Thyroid gland (tissue), 4 donors: ENCODE data around the gene IFNAR2. TPM values are rescaled to one million over a fixed set of nuclear protein-coding genes. Genes with fewer than 3 reads are reported as not detected.

Experiments used
- DNase-seq, 2 donors: peaks; one replicate each; pipeline ENCODE4 v3.0.0-alpha.2; 2019
- H3K27ac ChIP-seq, 3 donors: fragments of 200-600 bp; sonication (generic); 1 replicate in 2 of 3; 2 replicates in 1 of 3; pipeline ENCODE4 v1.5.1; 2016 to 2019; ENCODE audit warnings: mild to moderate bottlenecking in 1 of 3, moderate library complexity in 1 of 3
- H3K27me3 ChIP-seq: fragments of 200-600 bp; sonication (generic); one replicate; pipeline ENCODE4 v1.5.1; 2019
- H3K36me3 ChIP-seq, 2 donors: fragments of 200-600 bp; sonication (generic); one replicate each; pipeline ENCODE4 v1.5.1; 2016 to 2019
- H3K4me1 ChIP-seq, 2 donors: fragments of 200-600 bp; sonication (generic); one replicate each; pipeline ENCODE4 v1.5.1; 2017 to 2019
- H3K4me3 ChIP-seq, 3 donors: fragments of 200-600 bp; sonication (generic); replicated peaks in 1 of 3; 1 replicate in 2 of 3; 2 replicates in 1 of 3; pipeline ENCODE4 v1.5.1; 2016; ENCODE audit warnings: mild to moderate bottlenecking in 1 of 3
- H3K9me3 ChIP-seq: fragments of 200-600 bp; sonication (generic); one replicate; pipeline ENCODE4 v1.5.1; 2017
- POLR2A ChIP-seq, 2 donors: fragments of 450-650 bp; IDR thresholded peaks; one replicate each; pipeline ENCODE4 v1.6.1; 2017; ENCODE audit warnings: antibody characterized with exemption in 2 of 2, mild to moderate bottlenecking in 2 of 2, moderate library complexity in 1 of 2
- WGBS, 2 donors: methylation state at CpG; one replicate each; pipeline ENCODE4 v1.1.5; 2017; 5-methylcytosine and 5-hydroxymethylcytosine counted together
- intact Hi-C: fragments of 100-400 bp; cut with DNase I; formaldehyde crosslinking; loops from one replicate; pipeline ENCODE4 v1.15.1; 2023
- total RNA-seq, 4 donors: library from RNA; depleted of rRNA; stranded (reverse); fragments of >200 nt; gene quantifications; one replicate each; pipeline ENCODE4 v1.2.3, GENCODE V29; 2016
- TF ChIP-seq, protein P1 (sequence below), 6 experiments: fragments of 200-600 bp in 3 of 6; fragments of 450-650 bp in 3 of 6; sonication (generic) in 3 of 6; IDR thresholded peaks; one replicate each; pipeline ENCODE4 v1.5.1; 2016 to 2019; ENCODE audit warnings: antibody characterized with exemption in 6 of 6, mild to moderate bottlenecking in 2 of 6, inconsistent platforms in 1 of 6, moderate library complexity in 1 of 6

Gene IFNAR2
- total RNA-seq, 4 donors from 2014 or later, result 6.6 to 11.0 (median 7.8) TPM

DNA sequence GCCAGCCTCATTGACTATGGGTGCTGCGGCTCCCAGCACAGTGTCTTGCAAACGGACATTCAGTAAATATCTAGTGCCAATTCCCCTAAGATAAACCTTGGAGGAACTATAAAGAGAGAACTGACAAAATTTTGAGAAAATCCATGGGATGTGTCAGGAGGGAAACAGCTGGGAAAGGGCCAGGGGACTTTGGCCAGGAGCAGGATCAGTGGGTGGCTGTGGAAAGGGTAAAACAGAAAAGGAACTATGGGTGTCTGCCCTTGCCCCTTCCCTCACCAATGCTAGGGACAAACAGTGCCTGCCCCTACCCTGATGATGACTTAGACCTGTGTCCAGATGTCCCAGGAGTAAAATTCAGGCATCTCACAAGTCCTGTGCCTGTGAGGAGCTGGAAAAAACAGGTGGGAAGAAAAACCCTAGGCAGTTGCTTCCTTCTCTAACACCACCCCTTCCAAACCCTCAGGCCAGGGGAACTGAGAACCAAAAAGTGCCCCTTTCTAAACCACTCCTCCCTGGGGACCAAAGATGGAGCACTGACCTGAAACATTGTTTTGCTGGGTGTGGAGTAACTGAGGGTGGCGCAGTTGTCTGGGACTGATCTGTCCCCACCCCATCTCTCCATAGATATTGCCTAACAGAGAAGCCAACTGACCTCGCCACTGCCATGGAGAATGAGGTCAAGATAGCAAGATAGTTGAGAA, 22.1 kb upstream of the IFNAR2 start:
- Histone ChIP-seq H3K4me3 (no peak overlapping the region), H3K27me3 (no peaks in the 10 kb centered on the region), H3K4me1 (peaks cover 0 to 7% of the 10 kb centered on the region in 2 donors), H3K27ac (no peak overlapping the region), H3K36me3 (no peaks in the 10 kb centered on the region), H3K9me3 (no peaks in the 10 kb centered on the region)
- DNase-seq, result no peak
- TF ChIP-seq POLR2A (IDR thresholded peaks at IDR 0.05), result no peak
- TF ChIP-seq, protein P1, sequence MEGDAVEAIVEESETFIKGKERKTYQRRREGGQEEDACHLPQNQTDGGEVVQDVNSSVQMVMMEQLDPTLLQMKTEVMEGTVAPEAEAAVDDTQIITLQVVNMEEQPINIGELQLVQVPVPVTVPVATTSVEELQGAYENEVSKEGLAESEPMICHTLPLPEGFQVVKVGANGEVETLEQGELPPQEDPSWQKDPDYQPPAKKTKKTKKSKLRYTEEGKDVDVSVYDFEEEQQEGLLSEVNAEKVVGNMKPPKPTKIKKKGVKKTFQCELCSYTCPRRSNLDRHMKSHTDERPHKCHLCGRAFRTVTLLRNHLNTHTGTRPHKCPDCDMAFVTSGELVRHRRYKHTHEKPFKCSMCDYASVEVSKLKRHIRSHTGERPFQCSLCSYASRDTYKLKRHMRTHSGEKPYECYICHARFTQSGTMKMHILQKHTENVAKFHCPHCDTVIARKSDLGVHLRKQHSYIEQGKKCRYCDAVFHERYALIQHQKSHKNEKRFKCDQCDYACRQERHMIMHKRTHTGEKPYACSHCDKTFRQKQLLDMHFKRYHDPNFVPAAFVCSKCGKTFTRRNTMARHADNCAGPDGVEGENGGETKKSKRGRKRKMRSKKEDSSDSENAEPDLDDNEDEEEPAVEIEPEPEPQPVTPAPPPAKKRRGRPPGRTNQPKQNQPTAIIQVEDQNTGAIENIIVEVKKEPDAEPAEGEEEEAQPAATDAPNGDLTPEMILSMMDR (IDR thresholded peaks at IDR 0.05), result no peak
- WGBS, 2 donors, result 64 to 92% methylated on average over 4 of the region's 4 CpGs
- intact Hi-C loops, result loop anchor here (10.0 kb wide), 1 partner anchor 57 kb away; the partner anchor contains the start of gene IL10RB

DNA sequence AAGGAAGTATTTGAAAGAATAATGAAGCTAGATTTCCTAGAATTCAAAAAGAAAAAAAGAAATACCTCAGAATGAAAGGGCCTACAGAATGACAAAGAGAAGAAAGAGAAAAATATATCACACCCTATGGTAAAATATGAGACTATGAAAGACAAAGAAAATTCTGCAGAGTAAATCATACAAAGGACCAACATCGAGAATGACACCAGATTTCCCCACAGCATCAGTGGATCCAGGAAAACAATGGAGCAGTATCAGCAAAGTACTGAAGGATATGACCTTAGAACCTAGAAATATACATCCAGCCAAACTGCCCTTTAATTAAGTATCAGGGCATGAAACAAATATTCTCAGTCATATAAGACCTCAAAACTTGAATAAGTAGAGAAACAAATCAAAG, 21.2 kb upstream of the IFNAR2 start:
- Histone ChIP-seq H3K4me3 (no peak overlapping the region), H3K36me3 (no peaks in the 10 kb centered on the region), H3K9me3 (no peaks in the 10 kb centered on the region), H3K4me1 (peaks cover 0 to 2% of the 10 kb centered on the region in 2 donors), H3K27ac (no peak overlapping the region), H3K27me3 (no peaks in the 10 kb centered on the region)
- DNase-seq, result no peak
- TF ChIP-seq, protein P1 (IDR thresholded peaks at IDR 0.05), result no peak
- no peak for TF ChIP-seq POLR2A (IDR thresholded peaks at IDR 0.05)
- 45 to 95% methylated on average over 1 of the region's 1 CpG for WGBS, 2 donors
- intact Hi-C loops, result loop anchor here (10.0 kb wide), 1 partner anchor 56 kb away; the partner anchor contains the start of gene IL10RB

DNA sequence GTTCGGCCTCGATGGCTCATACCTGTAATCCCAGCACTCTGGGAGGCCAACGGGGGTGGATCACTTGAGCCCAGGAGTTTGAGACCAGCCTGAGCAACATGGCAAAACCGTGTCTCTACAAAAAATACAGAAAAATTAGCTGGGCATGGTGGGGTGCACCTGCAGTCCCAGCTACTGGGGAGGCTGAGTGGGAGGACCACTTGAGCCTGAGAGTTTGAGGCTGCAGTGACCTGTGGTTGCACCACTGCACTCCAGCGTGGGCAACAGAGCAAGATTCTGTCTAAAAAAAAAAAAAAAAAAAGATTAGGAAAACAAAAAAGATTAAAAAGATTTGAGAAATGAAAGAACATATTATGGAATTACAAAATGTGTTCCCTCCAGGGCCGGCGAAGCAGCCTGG, 18.4 kb upstream of the IFNAR2 start:
- intact Hi-C loops, result loop anchor here (5.0 kb wide), 1 partner anchor 156 kb away; no protein-coding TSS in a partner anchor
- H3K9me3 ChIP-seq, result no peaks in the 10 kb centered on the region
- no peaks in the 10 kb centered on the region for H3K4me1 ChIP-seq
- H3K27me3 ChIP-seq, result no peaks in the 10 kb centered on the region
- TF ChIP-seq, protein P1 (IDR thresholded peaks at IDR 0.05), result no peak
- no peak for TF ChIP-seq POLR2A (IDR thresholded peaks at IDR 0.05)
- H3K27ac ChIP-seq, result no peak overlapping the region
- WGBS, 2 donors, result 89 to 91% methylated on average over 7 of the region's 7 CpGs
- no peak for DNase-seq
- H3K36me3 ChIP-seq, result no peaks in the 10 kb centered on the region
- no peak overlapping the region for H3K4me3 ChIP-seq

DNA sequence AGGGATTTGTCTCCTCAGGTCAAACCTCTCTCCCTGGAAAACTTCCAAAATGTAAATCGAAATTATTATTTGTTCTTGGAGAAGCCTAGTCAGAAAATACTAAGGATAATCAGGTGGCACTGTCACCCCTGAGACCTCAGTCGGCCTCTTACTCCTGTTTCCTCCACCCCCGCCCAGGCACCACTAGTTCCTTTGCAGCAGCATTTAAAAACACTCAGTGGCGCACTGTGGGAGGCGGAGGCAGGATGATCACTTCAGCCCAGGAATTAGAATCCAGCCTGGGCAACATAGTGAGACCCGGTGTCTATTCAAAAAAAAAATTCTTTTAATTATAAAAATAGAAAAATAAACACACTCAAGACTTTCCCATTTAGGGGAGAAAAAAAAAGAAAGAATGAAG, 18.0 kb upstream of the IFNAR2 start:
- Histone ChIP-seq H3K4me1 (no peaks in the 10 kb centered on the region), H3K4me3 (no peak overlapping the region), H3K27me3 (no peaks in the 10 kb centered on the region), H3K9me3 (no peaks in the 10 kb centered on the region), H3K27ac (no peak overlapping the region), H3K36me3 (no peaks in the 10 kb centered on the region)
- WGBS, 2 donors, result 77 to 81% methylated on average over 6 of the region's 6 CpGs
- intact Hi-C loops, result loop anchor here (5.0 kb wide), 1 partner anchor 156 kb away; no protein-coding TSS in a partner anchor
- no peak for TF ChIP-seq POLR2A (IDR thresholded peaks at IDR 0.05)
- TF ChIP-seq, protein P1 (IDR thresholded peaks at IDR 0.05), result no peak
- no peak for DNase-seq

DNA sequence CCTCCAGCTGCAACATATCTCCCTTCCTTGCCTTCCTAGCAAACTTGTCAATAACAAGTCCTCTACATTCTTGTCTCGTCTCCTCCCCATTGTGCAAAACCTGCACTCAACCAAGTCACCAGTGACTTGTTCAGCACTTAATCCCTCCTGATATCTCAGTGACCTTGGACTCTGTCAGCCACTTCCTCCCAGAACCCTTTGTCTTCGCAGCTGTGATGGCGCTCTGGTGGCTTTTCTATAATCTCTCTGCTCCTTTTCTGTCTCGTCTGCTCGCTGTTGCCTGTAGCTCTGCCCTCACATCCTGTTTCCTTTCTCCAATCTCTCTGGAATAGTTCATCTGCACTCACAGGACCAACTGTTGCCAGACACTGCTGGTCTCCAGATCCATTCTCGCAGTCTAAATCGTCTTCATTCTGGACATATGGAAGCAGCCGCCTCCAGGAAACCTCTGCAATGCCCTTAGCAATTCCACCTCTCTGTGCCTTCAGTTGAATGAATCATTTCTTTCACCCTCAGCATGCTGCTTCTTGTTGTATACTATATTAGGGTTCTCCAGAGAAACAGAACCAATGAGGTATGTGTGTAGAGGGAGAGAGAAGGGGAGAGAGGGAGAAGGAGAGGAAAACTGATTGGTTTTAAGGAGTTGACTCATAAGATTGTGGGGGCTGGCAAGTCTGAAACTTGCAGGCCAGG, 17.4 kb upstream of the IFNAR2 start:
- WGBS, 2 donors, result 59 to 63% methylated on average over 8 of the region's 8 CpGs
- no peak overlapping the region for H3K27ac ChIP-seq
- TF ChIP-seq, protein P1 (IDR thresholded peaks at IDR 0.05), result no peak
- no peak for TF ChIP-seq POLR2A (IDR thresholded peaks at IDR 0.05)
- DNase-seq, result no peak
- no peaks in the 10 kb centered on the region for H3K27me3 ChIP-seq
- no peaks in the 10 kb centered on the region for H3K4me1 ChIP-seq
- no peaks in the 10 kb centered on the region for H3K36me3 ChIP-seq
- no peaks in the 10 kb centered on the region for H3K9me3 ChIP-seq
- intact Hi-C loops, result loop anchor here (5.0 kb wide), 1 partner anchor 155 kb away; no protein-coding TSS in a partner anchor
- H3K4me3 ChIP-seq, result no peak overlapping the region
